ENCODE measurements around the gene TMEM63C. TPM values are rescaled to one million over a fixed set of nuclear protein-coding genes. Genes with fewer than 3 reads are reported as not detected.

Gene TMEM63C
- total and polyA plus RNA-seq, 5 donors: 0.03 to 0.23 (median 0.13) TPM; not detected in 1

DNA sequence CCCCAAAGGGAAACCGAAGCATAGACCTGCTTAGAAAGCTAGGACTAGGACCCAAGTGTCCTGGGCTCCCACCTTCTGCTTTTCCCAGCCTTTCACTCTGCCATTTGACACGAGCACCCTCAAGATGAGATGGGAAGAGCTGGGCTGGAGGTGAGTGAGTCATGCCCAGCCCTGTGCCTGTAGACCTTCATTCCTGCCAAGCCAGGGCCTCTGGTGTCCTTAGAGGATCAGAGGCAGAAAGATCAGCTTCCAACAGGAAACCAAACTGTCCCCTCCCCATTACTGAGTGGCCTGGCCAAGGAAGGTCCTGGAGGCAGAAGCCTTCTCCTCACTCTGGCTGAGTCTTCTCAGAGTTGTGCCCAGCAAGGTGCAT is 3.5 kb downstream of the TMEM63C start:
- Histone ChIP-seq H3K4me3 (ENCODE audit: low read length) (no peak overlapping the region), H3K9me3 (ENCODE audit: control insufficient read depth, low read length) (no peaks in the 10 kb centered on the region), H3K27me3 (ENCODE audit: control insufficient read depth, insufficient read depth) (no peaks in the 10 kb centered on the region), H3K4me1 (ENCODE audit: control insufficient read depth, insufficient read depth, low read length) (peaks cover 1% of the 10 kb centered on the region), H3K27ac (ENCODE audit: low read length) (no peak overlapping the region)
- intact Hi-C loops (cut with DNase I): no loop called here
- WGBS: 67% methylated on average over 2 of the region's 2 CpGs
- DNase-seq: no peak
- no peak for ATAC-seq

DNA sequence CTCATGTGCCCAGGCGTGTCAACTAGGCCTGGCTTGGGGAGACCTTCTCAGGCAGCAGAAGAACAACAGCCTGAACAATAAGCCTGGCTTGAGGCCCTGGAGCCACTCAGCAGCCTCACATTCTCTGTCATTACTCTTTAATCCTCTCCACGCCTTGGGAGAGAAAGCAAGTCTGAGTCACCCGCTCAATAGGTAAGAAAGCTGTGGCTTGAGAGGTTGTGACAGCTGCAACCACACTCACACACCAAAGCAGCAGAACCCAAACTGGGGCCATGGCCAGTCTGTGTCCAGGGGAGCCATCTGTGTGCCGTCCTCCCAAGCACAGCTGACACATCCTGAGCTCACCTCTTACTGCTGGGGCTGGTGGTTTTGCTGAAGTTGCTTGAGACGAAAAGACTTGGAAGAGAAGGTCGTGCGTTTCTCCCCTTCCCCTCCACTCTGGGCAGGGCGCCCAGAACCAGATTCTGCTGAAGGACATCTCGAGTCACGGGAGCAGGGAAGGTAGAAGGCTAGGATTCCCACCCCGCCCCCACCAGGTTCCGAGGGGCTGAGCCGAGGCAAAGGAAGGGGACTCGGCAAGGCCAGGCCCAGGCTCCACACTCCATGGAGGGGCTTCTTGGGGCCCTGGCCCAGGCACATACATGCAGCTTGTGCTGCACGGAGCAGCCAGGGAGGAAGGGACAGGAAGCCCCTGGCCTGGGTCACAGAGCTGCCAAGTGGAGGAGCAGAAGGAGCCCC is 5.5 kb downstream of the TMEM63C start:
- WGBS: 32% methylated on average over 15 of the region's 15 CpGs
- H3K9me3 ChIP-seq (ENCODE audit: control insufficient read depth, low read length): no peaks in the 10 kb centered on the region
- no peak overlapping the region for H3K27ac ChIP-seq (ENCODE audit: low read length)
- intact Hi-C loops (cut with DNase I): no loop called here
- ATAC-seq (peak; percentile 17 to 18), DNase-seq (no peak)
- no peak overlapping the region for H3K4me3 ChIP-seq (ENCODE audit: low read length)
- peaks cover 1% of the 10 kb centered on the region for H3K4me1 ChIP-seq (ENCODE audit: control insufficient read depth, insufficient read depth, low read length)
- H3K27me3 ChIP-seq (ENCODE audit: control insufficient read depth, insufficient read depth): no peaks in the 10 kb centered on the region

DNA sequence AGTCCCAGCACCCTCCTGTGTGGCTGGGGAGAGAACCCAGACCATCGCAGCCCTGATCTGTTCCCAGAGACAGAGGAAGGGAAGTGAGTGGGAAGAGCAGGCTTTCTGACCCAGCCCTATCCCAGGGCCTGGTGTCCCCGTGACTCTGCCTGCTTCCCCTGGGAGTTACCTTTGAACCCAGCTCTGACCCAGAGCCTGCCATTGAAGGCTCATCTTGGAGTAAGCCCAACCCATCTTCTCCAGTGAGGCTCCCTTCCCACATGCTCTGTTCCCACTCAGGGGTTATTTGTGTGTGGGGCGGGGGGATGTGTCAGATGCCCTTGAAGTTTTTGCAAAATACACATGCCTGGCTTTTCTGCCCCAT is 6.0 kb downstream of the TMEM63C start:
- Histone ChIP-seq H3K27ac (ENCODE audit: low read length) (no peak overlapping the region), H3K9me3 (ENCODE audit: control insufficient read depth, low read length) (no peaks in the 10 kb centered on the region), H3K4me1 (ENCODE audit: control insufficient read depth, insufficient read depth, low read length) (no peaks in the 10 kb centered on the region), H3K27me3 (ENCODE audit: control insufficient read depth, insufficient read depth) (no peaks in the 10 kb centered on the region), H3K4me3 (ENCODE audit: low read length) (no peak overlapping the region)
- 62% methylated on average over 3 of the region's 3 CpGs for WGBS
- intact Hi-C loops (cut with DNase I): no loop called here
- no peak for ATAC-seq
- no peak for DNase-seq

DNA sequence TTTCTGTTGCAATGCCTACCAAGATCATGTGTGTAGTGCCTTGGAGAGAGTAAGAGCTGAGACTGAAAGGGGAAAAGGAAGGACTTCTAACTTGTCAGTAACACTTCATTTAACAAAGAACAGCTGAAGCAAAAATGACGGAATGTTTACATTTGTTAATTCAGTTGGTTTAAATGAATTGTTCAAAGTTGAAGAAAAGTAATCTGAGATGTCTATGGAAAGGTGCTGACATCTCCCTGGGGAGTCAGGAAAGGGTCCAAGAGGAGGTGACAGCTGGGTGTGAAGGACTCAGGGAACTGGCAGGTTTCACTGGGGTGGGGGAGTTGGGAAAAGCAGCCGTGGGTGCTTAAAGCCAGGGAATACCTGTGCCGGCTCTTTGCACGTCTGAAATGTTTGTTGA is 7.9 kb downstream of the TMEM63C start:
- H3K9me3 ChIP-seq (ENCODE audit: control insufficient read depth, low read length): no peaks in the 10 kb centered on the region
- WGBS: 43% methylated on average over 4 of the region's 4 CpGs
- H3K27ac ChIP-seq (ENCODE audit: low read length): no peak overlapping the region
- intact Hi-C loops (cut with DNase I): no loop called here
- H3K4me3 ChIP-seq (ENCODE audit: low read length): no peak overlapping the region
- ATAC-seq: no peak
- H3K4me1 ChIP-seq (ENCODE audit: control insufficient read depth, insufficient read depth, low read length): no peaks in the 10 kb centered on the region
- no peak for DNase-seq
- no peaks in the 10 kb centered on the region for H3K27me3 ChIP-seq (ENCODE audit: control insufficient read depth, insufficient read depth)

DNA sequence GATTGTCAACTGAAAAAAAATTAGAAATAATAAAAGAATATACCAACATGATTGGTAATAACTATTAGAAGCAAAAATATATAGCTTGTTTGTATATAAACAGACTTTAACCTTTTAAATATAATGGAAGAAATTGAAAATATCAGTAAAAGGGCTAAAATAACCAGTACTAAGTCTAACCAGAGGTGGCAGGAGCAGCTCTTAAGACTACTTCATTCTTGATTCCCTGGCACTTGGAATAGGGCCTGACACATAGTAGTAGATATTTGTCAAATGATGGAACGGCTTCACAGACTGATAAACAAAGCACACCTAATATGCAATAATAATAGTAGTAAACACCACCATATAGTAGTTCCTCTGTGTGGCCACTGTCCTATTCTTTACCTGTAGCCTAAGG is 9.4 kb downstream of the TMEM63C start:
- H3K9me3 ChIP-seq (ENCODE audit: control insufficient read depth, low read length): no peaks in the 10 kb centered on the region
- no peak overlapping the region for H3K27ac ChIP-seq (ENCODE audit: low read length)
- DNase-seq: no peak
- no peak for ATAC-seq
- intact Hi-C loops (cut with DNase I): no loop called here
- H3K4me1 ChIP-seq (ENCODE audit: control insufficient read depth, insufficient read depth, low read length): no peaks in the 10 kb centered on the region
- H3K27me3 ChIP-seq (ENCODE audit: control insufficient read depth, insufficient read depth): no peaks in the 10 kb centered on the region
- 59% methylated on average over 1 of the region's 1 CpG for WGBS
- no peak overlapping the region for H3K4me3 ChIP-seq (ENCODE audit: low read length)

DNA sequence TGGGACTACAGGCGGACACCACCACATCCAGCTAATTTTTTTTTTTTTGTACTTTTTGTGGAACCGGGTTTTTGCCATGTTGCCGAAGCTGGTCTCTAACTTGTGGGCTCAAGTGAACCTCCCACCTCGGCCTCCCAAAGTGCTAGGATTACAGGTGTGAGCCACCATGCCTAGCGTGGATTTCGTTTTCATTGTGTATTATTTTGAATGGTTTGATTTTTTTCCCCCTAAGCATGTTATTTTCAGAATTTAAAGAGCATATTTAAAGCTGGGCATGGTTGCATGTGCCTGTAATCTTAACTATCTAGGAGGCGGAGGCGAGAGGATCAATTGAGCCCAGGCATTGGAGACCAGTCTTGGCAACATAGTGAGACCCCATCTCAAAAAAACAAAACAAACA is 13.1 kb downstream of the TMEM63C start:
- WGBS: 88% methylated on average over 8 of the region's 8 CpGs
- DNase-seq (no peak), ATAC-seq (no peak)
- no peak overlapping the region for H3K27ac ChIP-seq (ENCODE audit: low read length)
- H3K4me3 ChIP-seq (ENCODE audit: low read length): no peak overlapping the region
- no peaks in the 10 kb centered on the region for H3K4me1 ChIP-seq (ENCODE audit: control insufficient read depth, insufficient read depth, low read length)
- intact Hi-C loops (cut with DNase I): no loop called here
- H3K27me3 ChIP-seq (ENCODE audit: control insufficient read depth, insufficient read depth): no peaks in the 10 kb centered on the region
- H3K9me3 ChIP-seq (ENCODE audit: control insufficient read depth, low read length): no peaks in the 10 kb centered on the region

DNA sequence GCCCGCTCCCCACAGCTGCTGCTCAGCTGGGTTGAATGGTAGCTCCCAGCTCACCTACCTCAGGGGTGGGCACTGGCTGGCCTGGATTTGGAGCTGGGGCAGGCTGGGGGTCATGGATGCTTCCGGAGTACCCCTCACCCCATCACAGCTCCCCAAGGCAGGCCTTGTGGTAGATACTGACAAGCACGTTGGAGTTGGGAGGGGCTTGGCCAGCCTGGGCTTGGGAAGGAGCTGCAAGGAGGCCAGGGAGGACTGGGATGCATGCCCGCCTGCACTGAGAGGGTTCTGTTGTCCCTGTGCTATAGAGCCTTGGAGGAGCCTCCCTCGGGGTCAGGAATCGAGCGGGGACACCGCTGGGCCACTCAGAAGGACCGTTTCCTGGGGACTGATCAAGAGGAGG is 14.2 kb downstream of the TMEM63C start:
- no peaks in the 10 kb centered on the region for H3K27me3 ChIP-seq (ENCODE audit: control insufficient read depth, insufficient read depth)
- no peaks in the 10 kb centered on the region for H3K4me1 ChIP-seq (ENCODE audit: control insufficient read depth, insufficient read depth, low read length)
- WGBS: 82% methylated on average over 9 of the region's 9 CpGs
- ATAC-seq (no peak), DNase-seq (no peak)
- no peaks in the 10 kb centered on the region for H3K9me3 ChIP-seq (ENCODE audit: control insufficient read depth, low read length)
- intact Hi-C loops (cut with DNase I): no loop called here
- no peak overlapping the region for H3K27ac ChIP-seq (ENCODE audit: low read length)
- H3K4me3 ChIP-seq (ENCODE audit: low read length): no peak overlapping the region

DNA sequence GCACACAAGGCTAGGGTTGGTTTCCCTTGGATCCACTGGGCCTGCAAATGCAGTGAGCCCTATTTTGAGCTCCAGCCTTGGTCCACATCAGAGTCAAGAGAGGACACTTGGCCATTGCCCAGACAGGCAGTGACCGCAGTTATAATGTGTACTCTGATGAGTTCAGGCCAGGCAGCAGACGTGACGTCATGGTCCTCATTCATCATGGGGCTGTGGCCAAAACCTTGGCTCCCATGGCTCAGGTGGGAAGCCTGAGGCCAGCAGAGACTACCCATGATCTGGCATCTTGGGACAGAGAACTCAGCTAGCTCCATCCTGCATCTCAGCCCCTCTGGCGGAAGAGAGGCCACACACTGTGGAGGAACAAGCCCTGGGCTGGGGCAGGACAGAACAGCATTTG is 16.4 kb downstream of the TMEM63C start:
- intact Hi-C loops (cut with DNase I): no loop called here
- DNase-seq: no peak
- no peak for ATAC-seq
- H3K9me3 ChIP-seq (ENCODE audit: control insufficient read depth, low read length): no peaks in the 10 kb centered on the region
- H3K4me1 ChIP-seq (ENCODE audit: control insufficient read depth, insufficient read depth, low read length): no peaks in the 10 kb centered on the region
- no peak overlapping the region for H3K27ac ChIP-seq (ENCODE audit: low read length)
- no peak overlapping the region for H3K4me3 ChIP-seq (ENCODE audit: low read length)
- no peaks in the 10 kb centered on the region for H3K27me3 ChIP-seq (ENCODE audit: control insufficient read depth, insufficient read depth)
- WGBS: 84% methylated on average over 4 of the region's 4 CpGs

DNA sequence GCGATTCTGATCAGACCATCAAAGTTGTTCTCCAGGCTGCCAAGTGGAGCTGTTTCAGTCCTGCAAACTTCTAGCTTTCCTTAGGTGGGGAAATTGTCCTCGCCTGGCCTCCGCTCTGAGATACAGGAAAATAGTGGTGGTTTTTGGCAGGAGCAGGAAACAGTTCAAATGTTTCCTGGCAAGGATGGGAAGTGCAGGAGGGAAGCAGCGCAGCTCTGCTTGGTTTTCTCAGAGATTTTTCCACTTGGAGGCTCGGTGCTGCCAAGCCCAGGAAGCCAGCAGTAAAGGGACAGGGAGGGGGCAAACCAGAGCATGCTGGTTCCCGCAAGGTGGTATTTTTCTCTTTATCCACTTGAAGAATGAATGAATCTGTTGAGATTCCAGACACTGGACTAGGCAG is 17.0 kb downstream of the TMEM63C start:
- Histone ChIP-seq H3K4me1 (ENCODE audit: control insufficient read depth, insufficient read depth, low read length) (no peaks in the 10 kb centered on the region), H3K27ac (ENCODE audit: low read length) (no peak overlapping the region), H3K9me3 (ENCODE audit: control insufficient read depth, low read length) (no peaks in the 10 kb centered on the region), H3K27me3 (ENCODE audit: control insufficient read depth, insufficient read depth) (no peaks in the 10 kb centered on the region), H3K4me3 (ENCODE audit: low read length) (no peak overlapping the region)
- intact Hi-C loops (cut with DNase I): no loop called here
- 56% methylated on average over 6 of the region's 6 CpGs for WGBS
- DNase-seq (no peak), ATAC-seq (no peak)

DNA sequence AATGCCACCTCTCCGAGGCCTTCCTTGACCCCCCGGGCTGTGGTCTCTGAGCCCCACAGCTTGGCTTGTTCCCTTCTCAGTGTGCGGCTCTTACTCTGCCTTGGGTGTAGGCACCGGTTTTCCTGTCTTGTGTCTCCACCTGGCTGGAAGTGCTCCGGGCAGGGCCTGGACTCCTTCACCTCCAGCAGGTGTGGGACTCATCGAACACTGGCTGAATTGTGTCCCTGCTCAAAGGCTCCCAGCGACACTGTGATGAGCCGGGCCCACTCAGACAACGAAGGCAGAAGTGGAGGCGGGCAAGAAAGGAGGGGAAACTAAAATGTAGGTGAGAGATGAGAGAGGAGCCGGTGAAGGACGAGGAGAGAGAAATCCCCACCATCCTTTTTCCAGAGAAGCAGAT is 18.0 kb downstream of the TMEM63C start:
- H3K4me3 ChIP-seq (ENCODE audit: low read length): no peak overlapping the region
- H3K9me3 ChIP-seq (ENCODE audit: control insufficient read depth, low read length): no peaks in the 10 kb centered on the region
- no peak overlapping the region for H3K27ac ChIP-seq (ENCODE audit: low read length)
- no peak for ATAC-seq
- no peaks in the 10 kb centered on the region for H3K4me1 ChIP-seq (ENCODE audit: control insufficient read depth, insufficient read depth, low read length)
- H3K27me3 ChIP-seq (ENCODE audit: control insufficient read depth, insufficient read depth): no peaks in the 10 kb centered on the region
- intact Hi-C loops (cut with DNase I): no loop called here
- no peak for DNase-seq
- WGBS: 73% methylated on average over 12 of the region's 12 CpGs

DNA sequence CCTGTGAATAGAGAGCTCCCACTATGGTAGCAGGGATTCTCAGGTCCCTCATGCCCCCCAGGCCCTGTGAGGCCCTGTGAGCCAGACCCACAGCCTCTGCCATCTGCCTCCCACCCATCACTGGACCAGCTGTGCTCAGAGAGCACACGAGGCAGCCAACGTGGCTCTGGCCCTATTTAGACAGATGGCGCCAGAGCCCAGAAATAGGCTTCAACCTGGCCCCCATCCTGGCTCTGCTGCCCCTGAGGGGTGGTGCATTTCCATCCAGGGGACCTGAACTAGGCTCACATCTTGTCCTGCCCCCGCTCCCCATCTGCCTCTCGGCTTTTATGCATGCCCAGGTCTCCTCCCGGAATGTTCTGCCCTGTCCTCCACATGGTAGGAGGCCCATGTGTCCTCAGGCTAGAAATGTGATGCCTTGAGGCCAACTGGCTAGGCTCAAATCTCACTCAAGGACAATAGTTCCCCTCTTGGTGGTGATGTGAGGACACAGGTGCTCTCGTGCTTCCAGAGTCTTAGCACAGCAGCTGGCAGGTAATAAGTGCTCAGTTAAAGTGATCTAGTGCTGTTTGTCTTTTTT is 18.9 kb downstream of the TMEM63C start:
- 50% methylated on average over 7 of the region's 7 CpGs for WGBS

DNA sequence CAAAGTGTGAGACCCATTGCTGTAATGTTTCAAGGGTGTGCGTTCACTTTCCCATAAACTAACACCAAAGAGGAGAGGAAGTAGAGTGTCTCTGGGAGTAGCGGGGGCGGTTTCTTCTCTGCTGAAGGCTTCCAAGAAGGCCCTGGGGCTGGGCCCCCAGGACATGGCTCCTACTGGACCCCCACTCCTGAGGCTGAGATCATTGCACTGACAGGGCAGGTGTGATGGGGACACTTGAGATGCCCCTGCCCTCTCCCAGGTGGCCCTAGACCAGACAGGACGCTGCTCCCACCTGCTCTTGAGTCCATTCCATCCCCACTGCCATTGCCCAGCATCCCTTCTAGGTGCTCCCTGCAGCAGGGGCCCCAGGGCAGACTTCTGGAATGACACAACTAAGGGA is 20.1 kb downstream of the TMEM63C start:
- H3K4me3 ChIP-seq (ENCODE audit: low read length): no peak overlapping the region
- no peaks in the 10 kb centered on the region for H3K27me3 ChIP-seq (ENCODE audit: control insufficient read depth, insufficient read depth)
- intact Hi-C loops (cut with DNase I): no loop called here
- H3K27ac ChIP-seq (ENCODE audit: low read length): no peak overlapping the region
- no peaks in the 10 kb centered on the region for H3K4me1 ChIP-seq (ENCODE audit: control insufficient read depth, insufficient read depth, low read length)
- WGBS: 84% methylated on average over 4 of the region's 4 CpGs
- DNase-seq (no peak), ATAC-seq (no peak)
- no peaks in the 10 kb centered on the region for H3K9me3 ChIP-seq (ENCODE audit: control insufficient read depth, low read length)

More for the DNA sequence above, 18.9 kb downstream of the TMEM63C start:
- Histone ChIP-seq H3K9me3 (ENCODE audit: control insufficient read depth, low read length) (no peaks in the 10 kb centered on the region), H3K27me3 (ENCODE audit: control insufficient read depth, insufficient read depth) (no peaks in the 10 kb centered on the region), H3K4me3 (ENCODE audit: low read length) (no peak overlapping the region), H3K27ac (ENCODE audit: low read length) (no peak overlapping the region), H3K4me1 (ENCODE audit: control insufficient read depth, insufficient read depth, low read length) (no peaks in the 10 kb centered on the region)
- intact Hi-C loops (cut with DNase I): no loop called here
- DNase-seq (no peak), ATAC-seq (no peak)

Measured in right cardiac atrium (tissue), 5 donors.